ENCODE data around the gene ZNF564. TPM values are rescaled to one million over a fixed set of nuclear protein-coding genes. Genes with fewer than 3 reads are reported as not detected.

ZNF564 gene
- polyA plus RNA-seq, 1 donor: 12.3 TPM

GRCh38 chr19:12484011-12484370 lies 67.3 kb downstream of the ZNF564 start:
- no peaks in the 10 kb centered on the region for H3K36me3 ChIP-seq (ENCODE audit: control insufficient read depth, insufficient read depth, low read length)
- no peaks in the 10 kb centered on the region for H3K9me3 ChIP-seq (ENCODE audit: control insufficient read depth, low read depth, low read length)
- peak overlapping the region; percentile 94 for H3K4me3 ChIP-seq (ENCODE audit: low read length)
- H3K27me3 ChIP-seq (ENCODE audit: control insufficient read depth, insufficient read depth, low read length): no peaks in the 10 kb centered on the region
- peak overlapping the region; percentile 64 for H3K27ac ChIP-seq (ENCODE audit: low read length)
- no peak for DNase-seq
- WGBS (ENCODE audit: insufficient coverage, low lambda C conversion rate): no CpG with 5 or more reads among the region's 13 CpGs
- H3K4me1 ChIP-seq (ENCODE audit: control insufficient read depth, insufficient read depth, low read length): peaks cover 6% of the 10 kb centered on the region

GRCh38 chr19:12482509-12482886 lies 68.8 kb downstream of the ZNF564 start:
- no peaks in the 10 kb centered on the region for H3K27me3 ChIP-seq (ENCODE audit: control insufficient read depth, insufficient read depth, low read length)
- H3K4me3 ChIP-seq (ENCODE audit: low read length): no peak overlapping the region
- H3K27ac ChIP-seq (ENCODE audit: low read length): no peak overlapping the region
- DNase-seq: peak in 1 of 2 donors; percentile 14
- no CpG with 5 or more reads among the region's 2 CpGs for WGBS (ENCODE audit: insufficient coverage, low lambda C conversion rate)
- peaks cover 6% of the 10 kb centered on the region for H3K4me1 ChIP-seq (ENCODE audit: control insufficient read depth, insufficient read depth, low read length)
- no peaks in the 10 kb centered on the region for H3K36me3 ChIP-seq (ENCODE audit: control insufficient read depth, insufficient read depth, low read length)
- H3K9me3 ChIP-seq (ENCODE audit: control insufficient read depth, low read depth, low read length): no peaks in the 10 kb centered on the region

- Histone ChIP-seq H3K36me3 (ENCODE audit: control insufficient read depth, insufficient read depth, low read length) (no peaks in the 10 kb centered on the region), H3K9me3 (ENCODE audit: control insufficient read depth, low read depth, low read length) (no peaks in the 10 kb centered on the region), H3K4me3 (ENCODE audit: low read length) (no peak overlapping the region), H3K27me3 (ENCODE audit: control insufficient read depth, insufficient read depth, low read length) (no peaks in the 10 kb centered on the region), H3K4me1 (ENCODE audit: control insufficient read depth, insufficient read depth, low read length) (peaks cover 6% of the 10 kb centered on the region), H3K27ac (ENCODE audit: low read length) (no peak overlapping the region)
- no CpG with 5 or more reads among the region's 4 CpGs for WGBS (ENCODE audit: insufficient coverage, low lambda C conversion rate)
- DNase-seq: peak in 1 of 2 donors; percentile 22
These were observed 69.3 kb downstream of the ZNF564 start for GRCh38 chr19:12481781-12482508.

- DNase-seq: peak in 1 of 2 donors; percentile 45
- peaks cover 6% of the 10 kb centered on the region for H3K4me1 ChIP-seq (ENCODE audit: control insufficient read depth, insufficient read depth, low read length)
- peaks cover 3% of the 10 kb centered on the region for H3K9me3 ChIP-seq (ENCODE audit: control insufficient read depth, low read depth, low read length)
- H3K27me3 ChIP-seq (ENCODE audit: control insufficient read depth, insufficient read depth, low read length): no peaks in the 10 kb centered on the region
- H3K27ac ChIP-seq (ENCODE audit: low read length): no peak overlapping the region
- no peaks in the 10 kb centered on the region for H3K36me3 ChIP-seq (ENCODE audit: control insufficient read depth, insufficient read depth, low read length)
- WGBS (ENCODE audit: insufficient coverage, low lambda C conversion rate): no CpG with 5 or more reads among the region's 5 CpGs
- no peak overlapping the region for H3K4me3 ChIP-seq (ENCODE audit: low read length)
These were observed 72.9 kb downstream of the ZNF564 start for GRCh38 chr19:12478234-12478941.

Other genes starting within 250 kb of the ZNF564 start
- 2.8 TPM for gene ZNF563, start 217.8 kb downstream of the ZNF564 start, polyA plus RNA-seq
- gene ZNF442, start 185.8 kb downstream of the ZNF564 start, polyA plus RNA-seq: 2.2 TPM
- 7.3 TPM for gene ZNF799, start 150.2 kb downstream of the ZNF564 start, polyA plus RNA-seq
- gene ZNF443, start 110.5 kb downstream of the ZNF564 start, polyA plus RNA-seq: 6.4 TPM
- 2.5 TPM for gene ZNF709, start 66.7 kb downstream of the ZNF564 start, polyA plus RNA-seq
- 2.9 TPM for gene ZNF490, start 59.3 kb upstream of the ZNF564 start, polyA plus RNA-seq
- 19.0 TPM for gene ZNF791, start 59.4 kb upstream of the ZNF564 start, polyA plus RNA-seq
- gene MAN2B1, start 115.3 kb upstream of the ZNF564 start, polyA plus RNA-seq: 51.5 TPM
- gene WDR83, start 115.3 kb upstream of the ZNF564 start, polyA plus RNA-seq: 20.5 TPM
- gene DHPS, start 130.4 kb upstream of the ZNF564 start, polyA plus RNA-seq: 97.7 TPM
- gene GNG14, start 136.5 kb upstream of the ZNF564 start, polyA plus RNA-seq: 0.33 TPM
- 9.5 TPM for gene FBXW9, start 145.1 kb upstream of the ZNF564 start, polyA plus RNA-seq
- gene TNPO2, start 172.4 kb upstream of the ZNF564 start, polyA plus RNA-seq: 49.2 TPM
- gene TRIR, start 183.2 kb upstream of the ZNF564 start, polyA plus RNA-seq: 219 TPM
- 64.0 TPM for gene GET3, start 186.0 kb upstream of the ZNF564 start, polyA plus RNA-seq
- 0.10 TPM for gene BEST2, start 200.3 kb upstream of the ZNF564 start, polyA plus RNA-seq
- gene HOOK2, start 224.1 kb upstream of the ZNF564 start, polyA plus RNA-seq: 192 TPM
- gene JUNB, start 240.0 kb upstream of the ZNF564 start, polyA plus RNA-seq: 333 TPM